ENCODE measurements around the gene GID8. TPM values are rescaled to one million over a fixed set of nuclear protein-coding genes. Genes with fewer than 3 reads are reported as not detected.

The GID8 gene
- total and polyA plus RNA-seq, 9 donors: 23.6 to 54.3 (median 43.3) TPM

GRCh38 chr20:62937268-62938104 lies 461 bp upstream of the GID8 start:
- WGBS, 3 donors: 0 to 1% (median 0%) methylated on average over 57 to 92 of the region's 92 CpGs
- intact Hi-C loops (cut with DNase I): no loop called here

GRCh38 chr20:62940875-62941274 lies 2.9 kb downstream of the GID8 start:
- 82 to 88% (median 87%) methylated on average over 8 of the region's 8 CpGs for WGBS, 3 donors
- Histone ChIP-seq H3K9me3 (no peaks in the 10 kb centered on the region), H3K4me1 (ENCODE audit: insufficient read depth) (peaks cover 10% of the 10 kb centered on the region), H3K36me3 (no peaks in the 10 kb centered on the region), H3K4me3 (no peak overlapping the region), H3K27me3 (no peaks in the 10 kb centered on the region), H3K27ac (no peak overlapping the region)
- TF ChIP-seq POLR2A (IDR thresholded peaks at IDR 0.05) (no peak), CTCF (IDR thresholded peaks at IDR 0.05) (no peak), EP300 (IDR thresholded peaks at IDR 0.05) (no peak)
- intact Hi-C loops (cut with DNase I): no loop called here
- DNase-seq: no peak

More at GRCh38 chr20:62937268-62938104, 461 bp upstream of the GID8 start:
- H3K9me3 ChIP-seq: no peaks in the 10 kb centered on the region
- peak; percentile 96 to 99 (median 98) for DNase-seq
- no peaks in the 10 kb centered on the region for H3K27me3 ChIP-seq
- H3K36me3 ChIP-seq: no peaks in the 10 kb centered on the region
- no peak for TF ChIP-seq EP300 (IDR thresholded peaks at IDR 0.05)
- TF ChIP-seq POLR2A (IDR thresholded peaks at IDR 0.05): peak; percentile 79
- H3K4me1 ChIP-seq (ENCODE audit: insufficient read depth): peaks cover 15% of the 10 kb centered on the region
- H3K4me3 ChIP-seq: peak overlapping the region; percentile 97
- H3K27ac ChIP-seq: peak overlapping the region; percentile 76 to 79

- Histone ChIP-seq H3K9me3 (no peaks in the 10 kb centered on the region), H3K4me3 (no peak overlapping the region), H3K27ac (no peak overlapping the region), H3K4me1 (ENCODE audit: insufficient read depth) (peaks cover 7% of the 10 kb centered on the region), H3K27me3 (no peaks in the 10 kb centered on the region), H3K36me3 (no peaks in the 10 kb centered on the region)
- TF ChIP-seq POLR2A (IDR thresholded peaks at IDR 0.05) (no peak), EP300 (IDR thresholded peaks at IDR 0.05) (no peak), CTCF (IDR thresholded peaks at IDR 0.05) (no peak)
- intact Hi-C loops (cut with DNase I): no loop called here
- 76 to 84% (median 79%) methylated on average over 1 of the region's 1 CpG for WGBS, 3 donors
- no peak for DNase-seq
Measured at GRCh38 chr20:62941792-62942191, 3.8 kb downstream of the GID8 start.

GRCh38 chr20:62942456-62942855 lies 4.5 kb downstream of the GID8 start:
- WGBS, 3 donors: 68 to 75% (median 68%) methylated on average over 2 of the region's 2 CpGs
- DNase-seq: peak in 1 of 5 donors; percentile 20
- no peak for TF ChIP-seq EP300 (IDR thresholded peaks at IDR 0.05)
- TF ChIP-seq POLR2A (IDR thresholded peaks at IDR 0.05): no peak
- no peak for TF ChIP-seq CTCF (IDR thresholded peaks at IDR 0.05)
- Histone ChIP-seq H3K4me1 (ENCODE audit: insufficient read depth) (peaks cover 10% of the 10 kb centered on the region), H3K9me3 (no peaks in the 10 kb centered on the region), H3K4me3 (no peak overlapping the region), H3K27me3 (no peaks in the 10 kb centered on the region), H3K36me3 (no peaks in the 10 kb centered on the region), H3K27ac (no peak overlapping the region)
- intact Hi-C loops (cut with DNase I): no loop called here

- no peaks in the 10 kb centered on the region for H3K36me3 ChIP-seq
- no peak overlapping the region for H3K27ac ChIP-seq
- intact Hi-C loops (cut with DNase I): no loop called here
- no peaks in the 10 kb centered on the region for H3K9me3 ChIP-seq
- no peaks in the 10 kb centered on the region for H3K27me3 ChIP-seq
- WGBS, 3 donors: 85 to 88% (median 87%) methylated on average over 14 of the region's 14 CpGs
- H3K4me3 ChIP-seq: no peak overlapping the region
- DNase-seq: peak in 2 of 5 donors; percentile 13 to 20
- no peak for TF ChIP-seq POLR2A (IDR thresholded peaks at IDR 0.05)
- no peak for TF ChIP-seq CTCF (IDR thresholded peaks at IDR 0.05)
- TF ChIP-seq EP300 (IDR thresholded peaks at IDR 0.05): no peak
- peaks cover 12% of the 10 kb centered on the region for H3K4me1 ChIP-seq (ENCODE audit: insufficient read depth)
Measured at GRCh38 chr20:62943396-62943795, 5.4 kb downstream of the GID8 start.
